ENCODE measurements around the gene C1QTNF12. TPM values are rescaled to one million over a fixed set of nuclear protein-coding genes. Genes with fewer than 3 reads are reported as not detected.

Gene C1QTNF12, protein sequence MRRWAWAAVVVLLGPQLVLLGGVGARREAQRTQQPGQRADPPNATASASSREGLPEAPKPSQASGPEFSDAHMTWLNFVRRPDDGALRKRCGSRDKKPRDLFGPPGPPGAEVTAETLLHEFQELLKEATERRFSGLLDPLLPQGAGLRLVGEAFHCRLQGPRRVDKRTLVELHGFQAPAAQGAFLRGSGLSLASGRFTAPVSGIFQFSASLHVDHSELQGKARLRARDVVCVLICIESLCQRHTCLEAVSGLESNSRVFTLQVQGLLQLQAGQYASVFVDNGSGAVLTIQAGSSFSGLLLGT
- 0.25 and 1.8 TPM in 2 replicates for total RNA-seq (2014; rRNA removed; shearing (Covaris generic))

DNA sequence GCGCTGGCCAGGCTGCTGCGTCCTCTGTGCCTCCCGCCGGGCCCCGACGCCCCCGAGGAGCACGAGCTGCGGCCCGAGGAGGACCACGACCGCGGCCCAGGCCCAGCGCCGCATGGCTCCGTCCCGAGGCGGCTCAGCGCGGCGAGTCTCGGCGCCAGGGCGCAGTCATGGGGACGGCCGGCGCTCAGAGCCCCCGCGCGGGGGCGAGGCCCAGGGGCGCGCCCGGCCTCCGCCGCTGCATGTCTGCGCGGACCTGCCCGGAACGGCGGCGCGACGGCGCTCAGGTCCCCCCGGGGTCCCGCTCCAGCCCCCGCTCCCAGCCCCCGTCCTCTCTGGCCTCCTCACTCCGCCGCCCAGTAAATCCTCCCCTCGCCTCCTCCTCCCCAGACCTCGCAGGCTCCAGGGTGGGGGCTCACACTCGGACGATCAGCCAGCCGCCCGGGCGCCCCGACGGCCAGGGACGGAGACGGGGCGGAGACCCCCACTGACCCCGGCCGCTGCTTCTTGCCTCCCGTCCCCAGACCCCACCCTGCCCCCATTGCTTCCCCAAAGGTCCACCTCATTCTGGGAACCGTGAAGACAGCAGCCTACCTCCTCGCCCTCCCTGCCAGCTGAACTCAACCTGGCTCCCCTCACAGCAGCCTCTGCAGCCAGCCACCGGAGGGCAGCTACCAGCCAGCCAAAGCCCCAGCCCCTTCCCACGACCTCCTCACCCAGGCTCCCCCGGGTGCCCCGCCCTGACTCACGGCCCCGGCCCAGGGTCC, at the start of gene C1QTNF12:
C1QTNF12 (minus strand) TSS at position 146 of the 764 bp plus-strand sequence; CDS start at position 114, 32 bp downstream.
- Histone ChIP-seq H3K27ac (no peak within 1 kb of the TSS), H3K27me3 (replicated peaks) (no peaks in the 10 kb centered on the region), H3K36me3 (peaks cover 15% of the 10 kb centered on the region), H3K9me3 (replicated peaks) (no peaks in the 10 kb centered on the region), H3K4me1 (replicated peaks) (no peaks in the 10 kb centered on the region), H3K4me3 (no peak within 1 kb of the TSS)
- DNase-seq (ENCODE audit: low read depth in 1 of 2, low spot score in 2 of 2): no peak

DNA sequence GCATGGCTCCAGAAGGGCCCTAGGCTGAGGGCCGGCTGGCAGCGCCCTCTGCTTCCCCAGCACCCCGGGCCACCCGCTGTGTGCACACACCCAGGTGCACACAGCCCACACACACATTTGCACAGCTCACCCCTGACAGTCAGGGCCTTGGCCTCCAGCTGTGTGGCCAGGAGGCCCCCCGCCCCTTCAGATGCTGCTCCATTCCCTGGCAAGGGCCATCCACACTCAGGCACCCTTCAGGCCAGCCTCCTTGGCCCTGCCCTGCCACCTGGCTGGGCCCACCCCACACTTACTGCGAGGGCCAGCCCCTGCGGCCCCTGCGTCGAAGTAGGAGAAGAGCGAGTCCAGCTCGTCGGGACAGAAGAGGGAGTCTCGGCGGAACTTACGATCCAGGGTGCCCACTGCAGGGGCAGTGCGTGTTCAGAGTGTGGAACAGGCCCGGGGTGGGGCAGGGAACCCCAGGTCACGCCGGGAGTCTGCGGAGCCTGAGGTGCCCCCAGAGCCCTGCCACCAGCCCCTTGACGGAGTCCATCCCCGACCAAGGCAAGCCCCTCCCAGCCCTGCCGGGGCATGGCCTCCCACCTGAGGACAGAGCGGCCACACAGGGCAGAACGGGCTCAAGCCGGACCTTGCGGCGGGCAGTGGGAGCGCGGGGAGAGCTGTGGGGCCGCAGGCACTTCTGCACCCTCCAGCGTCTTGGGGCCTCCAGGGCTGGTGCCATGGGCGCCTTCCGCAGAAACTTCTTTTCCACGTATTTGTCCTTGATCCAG, 48.8 kb upstream of the C1QTNF12 start:
- Histone ChIP-seq H3K4me3 (no peak overlapping the region), H3K27me3 (replicated peaks) (no peaks in the 10 kb centered on the region), H3K27ac (no peak overlapping the region), H3K4me1 (replicated peaks) (peaks cover 13% of the 10 kb centered on the region), H3K36me3 (peaks cover 59% of the 10 kb centered on the region), H3K9me3 (replicated peaks) (no peaks in the 10 kb centered on the region)
- no peak for DNase-seq (ENCODE audit: low read depth in 1 of 2, low spot score in 2 of 2)

DNA sequence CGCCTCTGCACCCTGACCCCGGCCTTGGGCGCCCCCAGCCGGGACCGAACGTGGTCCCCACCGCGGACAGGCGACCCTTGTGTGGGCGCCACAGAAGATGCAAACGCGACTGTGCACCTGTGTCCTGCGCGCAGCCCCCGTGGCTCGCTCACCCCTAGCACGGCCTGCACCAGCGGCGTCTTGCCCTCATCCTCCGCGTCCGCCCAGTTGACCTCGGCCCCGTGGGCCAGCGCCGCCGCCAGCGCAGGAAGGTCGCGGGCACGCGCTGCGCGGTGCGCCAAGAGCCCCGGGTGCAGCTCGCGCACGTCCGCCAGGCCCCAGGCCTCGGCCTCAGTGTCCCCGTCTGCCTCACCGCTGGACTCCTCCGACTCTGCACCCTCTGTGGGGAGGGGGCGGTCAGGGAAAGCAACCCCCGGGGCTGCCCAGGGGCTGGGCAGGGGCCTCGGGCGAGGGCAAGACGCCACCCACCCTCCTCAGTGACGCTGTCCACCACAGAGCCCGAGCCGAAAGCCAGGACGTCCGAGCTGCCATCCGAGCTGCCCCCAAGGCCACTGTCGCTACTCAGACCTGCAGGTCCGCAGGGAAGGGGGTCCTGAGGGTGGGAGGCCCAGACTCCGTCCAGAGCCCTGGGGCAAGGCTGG, 47.8 kb upstream of the C1QTNF12 start:
- no peak for DNase-seq (ENCODE audit: low read depth in 1 of 2, low spot score in 2 of 2)

DNA sequence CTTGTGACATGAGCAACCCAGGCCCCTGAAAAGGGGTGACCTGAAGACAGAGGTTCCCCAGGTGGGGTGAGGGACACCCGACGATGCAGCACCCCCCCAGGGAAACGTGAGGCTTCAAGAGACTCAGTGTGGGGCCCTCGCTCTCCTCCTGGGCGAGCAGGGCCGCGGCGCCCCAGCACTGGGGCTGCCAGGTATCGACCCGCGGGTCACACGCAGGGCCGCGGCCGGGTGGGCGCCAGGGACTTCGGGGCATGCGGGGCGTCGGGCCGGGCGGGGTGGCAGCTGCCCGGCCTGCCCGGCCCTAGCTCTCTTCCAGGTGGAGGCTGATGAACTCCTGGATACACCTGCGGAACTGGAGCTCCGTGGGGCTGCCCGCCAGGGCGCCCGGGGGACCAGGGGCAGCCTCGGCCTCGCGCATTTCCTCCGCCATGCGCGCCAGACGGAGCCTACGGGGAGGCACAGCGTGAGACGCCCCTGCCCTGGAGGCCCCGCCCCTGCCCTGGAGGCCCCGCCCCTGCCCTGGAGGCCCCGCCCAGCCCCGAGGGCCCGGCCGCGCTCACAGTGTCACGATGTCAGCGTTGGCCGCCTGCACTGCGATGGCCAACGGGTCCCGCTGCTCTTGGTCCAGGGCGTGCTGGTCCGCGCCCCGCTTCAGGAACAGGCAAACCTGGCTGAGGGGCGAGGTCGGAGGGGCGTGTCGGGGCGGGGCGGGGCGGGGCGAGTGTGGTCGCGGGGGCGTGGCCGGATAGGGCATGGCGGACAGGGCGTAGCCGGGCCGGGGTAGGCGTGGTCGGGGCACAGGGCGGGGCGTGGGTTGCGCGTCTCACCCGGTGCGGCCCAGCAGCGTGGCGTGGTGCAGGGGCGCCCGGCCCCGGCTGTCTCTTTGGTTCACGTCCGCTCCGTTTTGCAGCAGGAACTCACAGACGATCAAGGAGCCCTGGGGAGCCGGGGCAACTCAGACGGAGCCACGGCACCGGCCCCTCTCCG, 47.0 kb upstream of the C1QTNF12 start:
- no peaks in the 10 kb centered on the region for H3K9me3 ChIP-seq (replicated peaks)
- H3K27ac ChIP-seq: no peak overlapping the region
- H3K27me3 ChIP-seq (replicated peaks): no peaks in the 10 kb centered on the region
- no peak overlapping the region for H3K4me3 ChIP-seq
- peaks cover 13% of the 10 kb centered on the region for H3K4me1 ChIP-seq (replicated peaks)
- no peak for DNase-seq (ENCODE audit: low read depth in 1 of 2, low spot score in 2 of 2)
- H3K36me3 ChIP-seq: peaks cover 41% of the 10 kb centered on the region

More for the DNA sequence above, 47.8 kb upstream of the C1QTNF12 start:
- H3K27ac ChIP-seq: no peak overlapping the region
- H3K4me1 ChIP-seq (replicated peaks): peaks cover 13% of the 10 kb centered on the region
- H3K27me3 ChIP-seq (replicated peaks): no peaks in the 10 kb centered on the region
- H3K9me3 ChIP-seq (replicated peaks): no peaks in the 10 kb centered on the region
- peaks cover 49% of the 10 kb centered on the region for H3K36me3 ChIP-seq
- no peak overlapping the region for H3K4me3 ChIP-seq

DNA sequence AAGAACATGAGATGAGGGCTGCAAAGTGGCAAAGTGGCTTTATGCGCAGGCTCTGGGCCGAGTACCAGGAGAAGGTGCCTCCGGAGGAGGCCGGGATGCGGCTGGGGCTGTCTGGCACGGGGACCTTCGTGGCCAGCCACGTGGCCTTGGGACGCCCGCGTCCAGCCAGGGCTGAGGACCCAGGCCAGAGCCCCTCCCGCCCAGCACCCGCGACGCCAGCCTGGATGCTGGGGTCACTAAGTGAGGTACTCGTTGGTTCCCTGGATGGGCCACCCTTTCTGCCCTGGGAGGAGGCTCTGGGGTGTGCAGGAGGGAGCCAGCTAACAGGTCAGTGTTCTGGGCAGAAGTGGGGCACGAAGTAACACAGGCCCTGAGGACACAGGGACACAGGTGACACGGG, 46.3 kb upstream of the C1QTNF12 start:
- DNase-seq (ENCODE audit: low read depth in 1 of 2, low spot score in 2 of 2): no peak
- Histone ChIP-seq H3K9me3 (replicated peaks) (no peaks in the 10 kb centered on the region), H3K4me3 (no peak overlapping the region), H3K4me1 (replicated peaks) (peaks cover 13% of the 10 kb centered on the region), H3K27ac (no peak overlapping the region), H3K27me3 (replicated peaks) (no peaks in the 10 kb centered on the region), H3K36me3 (peaks cover 40% of the 10 kb centered on the region)

DNA sequence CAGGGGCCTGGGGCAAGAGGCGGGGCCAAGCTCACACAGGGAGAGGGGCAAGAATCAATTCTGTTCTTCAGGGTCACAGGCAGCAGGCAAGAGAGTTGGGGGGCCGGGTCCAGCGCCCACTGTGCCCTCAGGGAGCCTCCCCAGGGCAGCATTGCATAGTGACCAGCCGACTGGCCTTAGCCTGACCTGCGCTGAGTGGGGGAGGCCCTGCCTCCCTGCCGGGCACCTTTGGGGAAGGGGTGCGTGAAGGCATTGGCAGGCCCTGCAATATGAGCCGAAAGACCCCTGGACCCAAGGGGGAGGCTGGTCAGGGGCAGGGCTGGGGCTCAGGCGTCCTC, 45.9 kb upstream of the C1QTNF12 start:
- Histone ChIP-seq H3K36me3 (peaks cover 39% of the 10 kb centered on the region), H3K9me3 (replicated peaks) (peaks cover 3% of the 10 kb centered on the region; the same call in 1 of the 2 replicates), H3K27me3 (replicated peaks) (no peaks in the 10 kb centered on the region), H3K4me1 (replicated peaks) (peaks cover 13% of the 10 kb centered on the region), H3K4me3 (no peak overlapping the region), H3K27ac (no peak overlapping the region)
- no peak for DNase-seq (ENCODE audit: low read depth in 1 of 2, low spot score in 2 of 2)

DNA sequence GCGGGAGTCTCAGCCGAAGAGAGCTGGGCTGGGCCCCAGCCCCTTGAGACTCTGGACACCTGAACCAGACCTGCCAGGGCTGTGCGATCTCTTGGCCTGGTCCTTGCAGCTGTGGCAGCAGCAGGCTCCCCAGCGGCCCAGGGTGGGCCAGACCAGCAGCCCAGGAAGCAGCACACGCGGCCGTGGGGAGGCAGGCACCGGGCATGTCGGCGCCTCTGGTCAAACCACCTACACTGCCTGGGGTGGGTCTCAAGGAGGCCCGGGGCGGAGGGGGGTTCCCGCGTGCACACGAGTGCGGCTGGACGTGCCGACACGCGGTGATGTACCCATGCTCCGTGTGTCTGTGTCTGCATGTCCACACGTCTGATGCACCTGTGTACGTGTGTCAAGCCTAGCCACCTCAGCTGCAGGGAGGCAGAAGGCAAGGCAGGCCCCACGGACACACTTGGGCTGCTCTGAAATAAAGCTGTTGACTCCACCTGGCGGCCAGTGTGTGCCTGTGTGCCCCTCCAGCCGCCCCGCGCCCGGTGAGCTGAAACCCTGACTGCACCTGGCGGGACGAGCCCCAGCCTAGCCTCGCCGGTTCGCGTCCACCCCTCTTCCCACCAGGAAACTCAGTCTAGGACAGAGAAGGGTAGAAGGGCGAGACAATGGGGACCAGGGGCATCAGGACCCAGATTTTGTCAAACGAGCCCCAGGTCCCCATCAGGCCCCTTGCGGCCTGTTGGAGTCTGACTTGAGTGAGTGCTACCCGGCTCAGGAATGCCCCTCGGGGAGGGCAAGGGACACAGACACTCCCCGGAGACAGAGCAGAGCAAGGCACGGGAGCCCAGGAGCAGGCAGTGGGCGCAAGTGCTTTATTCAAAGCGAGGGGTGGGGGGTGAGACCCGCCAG, 45.3 kb upstream of the C1QTNF12 start:
- no peak overlapping the region for H3K27ac ChIP-seq
- DNase-seq (ENCODE audit: low read depth in 1 of 2, low spot score in 2 of 2): peak; percentile 51 to 77
- H3K4me1 ChIP-seq (replicated peaks): peaks cover 13% of the 10 kb centered on the region
- no peak overlapping the region for H3K4me3 ChIP-seq
- peaks cover 38% of the 10 kb centered on the region for H3K36me3 ChIP-seq
- H3K27me3 ChIP-seq (replicated peaks): no peaks in the 10 kb centered on the region
- peaks cover 6% of the 10 kb centered on the region; the same call in 1 of the 2 replicates for H3K9me3 ChIP-seq (replicated peaks)

DNA sequence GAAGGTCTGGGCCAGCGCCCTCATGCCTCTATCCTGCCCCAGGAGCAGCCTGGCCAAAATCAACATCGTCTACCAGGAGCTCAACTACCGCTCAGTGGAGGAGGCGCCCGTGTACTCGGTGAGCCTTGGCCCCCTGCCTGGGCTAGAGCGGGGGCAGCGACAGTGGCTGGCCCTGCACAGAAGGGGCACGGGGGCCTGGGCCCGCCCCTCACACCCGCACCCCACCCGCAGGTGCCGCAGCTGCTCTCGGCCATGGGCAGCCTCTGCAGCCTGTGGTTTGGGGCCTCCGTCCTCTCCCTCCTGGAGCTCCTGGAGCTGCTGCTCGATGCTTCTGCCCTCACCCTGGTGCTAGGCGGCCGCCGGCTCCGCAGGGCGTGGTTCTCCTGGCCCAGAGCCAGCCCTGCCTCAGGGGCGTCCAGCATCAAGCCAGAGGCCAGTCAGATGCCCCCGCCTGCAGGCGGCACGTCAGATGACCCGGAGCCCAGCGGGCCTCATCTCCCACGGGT, 44.6 kb upstream of the C1QTNF12 start:
- Histone ChIP-seq H3K27ac (no peak overlapping the region), H3K4me1 (replicated peaks) (peaks cover 13% of the 10 kb centered on the region), H3K4me3 (no peak overlapping the region), H3K27me3 (replicated peaks) (no peaks in the 10 kb centered on the region), H3K9me3 (replicated peaks) (peaks cover 6% of the 10 kb centered on the region; the same call in 1 of the 2 replicates), H3K36me3 (peaks cover 33% of the 10 kb centered on the region)
- DNase-seq (ENCODE audit: low read depth in 1 of 2, low spot score in 2 of 2): no peak

DNA sequence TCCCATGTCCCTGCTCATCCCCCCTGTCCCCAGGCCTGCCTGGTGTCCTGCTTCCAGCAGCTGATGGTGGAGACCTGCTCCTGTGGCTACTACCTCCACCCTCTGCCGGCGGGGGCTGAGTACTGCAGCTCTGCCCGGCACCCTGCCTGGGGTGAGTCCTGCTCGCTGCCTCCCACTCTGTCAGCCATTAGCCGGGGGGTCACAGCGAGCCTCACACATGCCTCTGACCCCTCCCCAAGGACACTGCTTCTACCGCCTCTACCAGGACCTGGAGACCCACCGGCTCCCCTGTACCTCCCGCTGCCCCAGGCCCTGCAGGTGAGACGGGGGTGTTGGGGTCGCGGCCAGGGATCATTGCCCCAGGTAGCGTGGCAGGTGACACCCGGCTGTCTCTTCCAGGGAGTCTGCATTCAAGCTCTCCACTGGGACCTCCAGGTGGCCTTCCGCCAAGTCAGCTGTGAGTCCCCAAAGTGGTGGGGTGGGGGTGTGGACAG, 43.8 kb upstream of the C1QTNF12 start:
- Histone ChIP-seq H3K27ac (no peak overlapping the region), H3K4me3 (no peak overlapping the region), H3K27me3 (replicated peaks) (no peaks in the 10 kb centered on the region), H3K4me1 (replicated peaks) (peaks cover 9% of the 10 kb centered on the region), H3K36me3 (peaks cover 25% of the 10 kb centered on the region), H3K9me3 (replicated peaks) (peaks cover 9% of the 10 kb centered on the region)
- peak; percentile 33 to 82 for DNase-seq (ENCODE audit: low read depth in 1 of 2, low spot score in 2 of 2)

DNA sequence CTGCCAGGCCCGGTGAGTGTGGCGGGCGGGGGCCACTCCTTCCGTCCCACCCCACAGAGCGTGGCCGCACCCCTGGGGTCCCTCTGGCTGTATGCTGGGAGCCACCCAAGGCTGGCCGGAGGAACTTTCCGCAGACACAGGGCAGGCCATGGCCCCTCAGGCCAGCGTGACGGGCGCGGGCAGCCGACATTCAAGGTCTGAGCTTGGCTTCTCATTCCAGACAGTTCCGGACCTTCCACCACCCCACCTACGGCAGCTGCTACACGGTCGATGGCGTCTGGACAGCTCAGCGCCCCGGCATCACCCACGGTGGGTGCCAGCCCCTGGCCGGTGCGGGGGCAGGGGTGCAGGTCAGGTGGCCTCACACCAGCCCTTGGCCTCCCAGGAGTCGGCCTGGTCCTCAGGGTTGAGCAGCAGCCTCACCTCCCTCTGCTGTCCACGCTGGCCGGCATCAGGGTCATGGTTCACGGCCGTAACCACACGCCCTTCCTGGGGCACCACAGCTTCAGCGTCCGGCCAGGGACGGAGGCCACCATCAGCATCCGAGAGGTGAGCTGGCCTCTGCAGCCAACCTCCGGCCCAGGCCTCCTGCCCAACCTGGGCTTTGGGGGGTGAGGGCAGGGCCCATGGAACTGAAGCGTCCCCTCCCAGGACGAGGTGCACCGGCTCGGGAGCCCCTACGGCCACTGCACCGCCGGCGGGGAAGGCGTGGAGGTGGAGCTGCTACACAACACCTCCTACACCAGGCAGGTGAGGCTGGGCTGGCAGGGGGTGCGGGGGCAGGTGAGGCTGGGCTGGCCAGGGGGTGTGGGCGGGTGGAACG, 41.0 kb upstream of the C1QTNF12 start:
- Histone ChIP-seq H3K36me3 (peaks cover 1% of the 10 kb centered on the region), H3K4me1 (replicated peaks) (peaks cover 15% of the 10 kb centered on the region), H3K27me3 (replicated peaks) (no peaks in the 10 kb centered on the region), H3K4me3 (no peak overlapping the region), H3K9me3 (replicated peaks) (peaks cover 24% of the 10 kb centered on the region), H3K27ac (no peak overlapping the region)
- DNase-seq (ENCODE audit: low read depth in 1 of 2, low spot score in 2 of 2): no peak

All from SJSA1 (cell line).